Daoy (cell line): ENCODE measurements around the gene RSRC2. TPM values are rescaled to one million over a fixed set of nuclear protein-coding genes. Genes with fewer than 3 reads are reported as not detected.
"Not testable (repeated sequence)": the region's sequence is repeated elsewhere in the genome, so short reads cannot be mapped to it uniquely, and the experiment has no call there.

Experiments used
- DNase-seq: peaks from one replicate; pipeline ENCODE4 v3.0.0-alpha.2; 2015; ENCODE audit warnings: low read depth
- total RNA-seq: library from RNA; depleted of rRNA; stranded (reverse); fragments of >200 nt; shearing (Covaris generic); gene quantifications from 2 replicates; pipeline ENCODE4 v1.2.3, GENCODE V29; 2014

Gene RSRC2
- total RNA-seq, 1 experiment from 2014 or later = 58.7 TPM

DNA sequence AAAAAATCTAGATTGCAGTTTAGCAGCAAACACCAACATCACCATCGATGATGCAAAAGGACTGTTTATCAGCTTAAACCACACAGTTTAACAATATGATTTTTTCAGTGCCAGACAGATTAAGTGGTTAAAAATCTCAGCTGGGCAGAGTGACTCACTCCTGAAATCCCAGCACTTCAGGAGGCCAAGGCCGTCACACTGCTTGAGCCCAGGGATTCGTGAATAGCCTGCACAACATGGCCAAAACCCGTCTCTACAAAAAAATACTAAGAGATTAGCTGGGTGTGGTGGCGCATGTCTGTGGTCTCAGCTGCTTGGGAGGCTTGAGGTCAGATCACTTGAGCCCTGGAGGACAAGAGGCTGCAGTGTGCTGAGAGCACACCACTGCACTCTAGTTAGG lies 8.9 kb downstream of the RSRC2 start:
- peak; percentile 92 for DNase-seq

DNA sequence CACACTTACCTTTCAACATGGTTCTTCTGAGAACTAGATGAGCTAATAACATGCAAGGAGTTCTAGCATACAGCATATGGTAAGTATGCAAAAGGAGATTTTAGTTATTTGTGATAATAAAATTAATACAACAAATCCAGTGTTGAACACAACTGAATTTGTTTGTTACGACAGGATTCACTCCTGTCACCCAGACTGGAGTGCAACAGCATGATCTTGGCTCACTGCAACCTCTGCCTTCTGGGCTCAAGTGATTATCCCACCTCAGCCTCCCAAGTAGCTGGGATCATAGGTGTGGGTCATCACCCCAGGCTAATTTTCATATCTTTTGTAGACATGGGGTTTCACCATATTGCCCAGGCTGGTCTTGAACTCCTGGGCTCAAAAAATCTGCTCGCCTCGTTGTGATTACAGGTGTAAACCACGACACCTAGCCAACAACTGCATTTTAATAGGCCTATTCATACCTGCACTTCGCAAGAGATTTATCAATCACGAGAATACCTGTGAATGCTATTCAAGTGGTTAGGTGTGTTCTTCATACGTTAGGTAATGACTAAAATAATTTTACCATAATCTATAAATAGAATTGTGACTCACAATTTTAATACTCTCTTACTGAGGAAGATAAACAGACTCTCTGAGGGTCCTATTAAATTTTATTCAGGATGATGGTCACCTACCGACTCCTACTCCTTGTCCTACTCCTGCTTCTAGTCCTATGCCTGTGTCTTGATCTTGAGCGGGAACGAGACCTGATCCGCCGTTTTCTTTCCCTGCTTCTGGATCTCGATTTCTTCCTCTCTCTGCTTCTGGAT lies 10.0 kb downstream of the RSRC2 start:
- no peak for DNase-seq

DNA sequence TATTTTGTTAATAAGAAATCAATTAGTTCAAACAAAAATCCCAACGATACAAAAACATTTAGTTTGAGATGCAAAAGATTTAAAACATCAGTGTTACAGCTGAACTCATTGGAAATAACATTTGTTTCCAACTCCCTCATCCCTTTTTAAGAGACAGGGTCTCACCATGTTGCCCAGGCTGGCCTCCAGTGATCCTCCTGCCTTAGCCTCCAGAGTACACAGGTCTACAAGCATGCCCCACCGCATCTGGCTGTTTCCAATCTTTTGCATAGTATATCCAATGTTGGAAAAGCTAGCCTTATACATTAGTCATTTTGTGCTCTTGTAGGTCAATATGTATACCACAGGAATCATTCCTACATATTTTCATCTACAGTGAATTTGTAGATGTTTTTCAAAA lies 11.5 kb downstream of the RSRC2 start:
- DNase-seq = no peak

DNA sequence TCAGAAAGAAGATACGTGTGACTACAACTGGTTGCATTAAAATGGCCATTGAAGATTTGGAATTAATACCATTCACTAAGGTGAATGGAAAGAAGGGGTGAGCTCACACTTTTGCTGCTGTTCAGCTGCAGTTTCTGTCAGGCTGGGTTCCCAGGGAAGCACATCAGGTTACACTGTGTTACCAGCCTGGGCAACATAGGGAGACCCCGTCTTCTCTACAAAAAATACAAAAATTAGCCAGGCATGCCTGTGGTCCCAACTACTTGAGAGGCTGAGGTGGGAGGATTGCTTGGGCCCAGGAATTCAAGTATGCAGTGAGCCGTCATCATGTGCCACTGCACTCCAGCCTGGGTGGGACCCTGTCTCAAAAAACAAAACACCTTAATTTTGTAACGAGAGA lies 13.1 kb downstream of the RSRC2 start:
- no peak for DNase-seq

DNA sequence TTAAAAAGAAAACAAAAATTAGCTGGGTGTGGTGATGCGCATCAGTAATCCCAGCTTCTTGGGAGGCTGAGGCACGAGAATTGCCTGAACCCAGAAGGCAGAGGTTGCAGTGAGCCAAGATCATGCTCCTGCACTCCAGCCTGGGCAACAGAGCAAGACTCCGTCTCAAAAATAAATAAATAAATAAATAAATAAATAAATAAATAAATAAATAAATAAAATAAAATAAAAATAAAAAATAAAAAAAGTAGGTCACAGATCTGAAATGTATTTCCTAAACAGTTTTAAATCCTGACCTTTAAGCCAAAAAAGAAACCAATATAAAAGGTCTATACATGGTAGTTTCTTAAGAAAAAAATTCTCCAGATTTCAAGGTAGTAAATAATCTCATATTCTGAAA lies 13.7 kb downstream of the RSRC2 start:
- not testable (repeated sequence) for DNase-seq

DNA sequence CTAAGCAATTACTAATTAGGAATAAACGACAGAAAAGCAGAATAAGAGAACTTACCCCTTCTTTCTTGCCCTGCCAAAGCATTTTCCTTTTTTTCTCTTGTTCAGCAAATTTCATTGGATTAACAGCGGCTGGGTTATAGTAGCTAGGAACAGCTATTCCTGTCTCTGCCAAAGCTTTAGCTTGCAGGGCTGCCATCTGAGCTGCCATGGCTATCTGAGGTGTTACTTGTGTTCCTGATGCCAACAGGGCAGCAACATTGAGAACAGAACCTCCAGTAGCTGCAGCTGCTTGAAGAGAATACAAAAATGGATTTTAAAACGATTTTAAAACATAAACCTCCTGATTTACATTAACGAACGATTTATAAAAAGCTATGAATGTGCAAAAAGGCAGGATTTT lies 18.6 kb downstream of the RSRC2 start:
- no peak for DNase-seq

DNA sequence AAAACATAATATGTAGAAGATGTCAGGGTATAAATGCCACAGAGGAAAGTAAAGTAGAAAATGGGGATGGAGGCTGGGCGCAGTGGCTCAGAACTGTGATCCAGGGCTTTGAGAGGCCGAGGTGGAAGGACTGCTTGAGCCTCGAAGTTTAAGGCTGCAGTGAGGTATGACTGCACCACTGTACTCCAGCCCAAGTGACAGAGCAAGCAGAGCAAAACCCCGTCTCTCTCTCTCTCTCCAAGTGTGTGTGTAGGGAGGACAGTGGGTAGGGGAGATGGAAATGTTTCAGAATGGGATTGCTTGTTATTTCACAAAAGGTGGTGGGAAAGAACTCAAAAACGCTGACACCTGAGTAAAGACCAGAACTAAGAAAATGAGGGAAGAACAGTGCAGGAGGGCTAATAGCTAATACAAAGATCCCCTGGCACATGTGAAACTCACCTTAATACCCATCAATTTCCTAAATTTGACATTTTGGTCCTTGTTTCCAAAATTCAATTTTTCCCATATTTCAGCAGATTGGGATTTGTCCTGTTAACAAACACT lies 20.3 kb downstream of the RSRC2 start:
- DNase-seq = no peak

DNA sequence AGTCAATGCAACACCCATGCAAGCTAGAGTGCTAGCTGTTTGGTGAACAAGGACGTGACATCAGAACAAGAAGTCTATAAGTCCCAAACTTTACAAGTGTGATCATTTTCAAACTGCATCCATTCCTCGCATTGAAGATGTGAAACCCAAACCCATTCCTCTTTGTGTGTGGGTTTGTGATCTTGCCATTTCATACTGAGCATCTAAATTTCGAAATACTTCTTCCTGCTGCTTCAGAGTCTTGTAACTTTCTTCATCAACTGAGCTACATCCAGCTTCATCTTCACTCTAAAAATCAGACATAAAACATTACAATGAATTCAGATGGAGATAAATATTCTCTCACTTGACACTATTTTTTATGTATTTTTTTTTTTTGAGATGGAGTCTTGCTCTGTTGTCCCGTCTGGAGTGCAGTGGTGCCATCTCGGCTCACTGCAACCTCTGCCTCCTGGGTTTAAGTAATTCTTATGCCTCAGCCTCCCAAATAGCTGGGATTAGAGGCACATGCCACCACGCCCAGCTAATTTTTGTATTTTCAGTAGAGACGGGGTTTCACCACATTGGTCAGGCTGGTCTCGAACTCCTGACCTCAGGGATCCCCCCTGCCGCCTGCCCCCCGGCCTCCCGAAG lies 21.2 kb downstream of the RSRC2 start:
- no peak for DNase-seq

DNA sequence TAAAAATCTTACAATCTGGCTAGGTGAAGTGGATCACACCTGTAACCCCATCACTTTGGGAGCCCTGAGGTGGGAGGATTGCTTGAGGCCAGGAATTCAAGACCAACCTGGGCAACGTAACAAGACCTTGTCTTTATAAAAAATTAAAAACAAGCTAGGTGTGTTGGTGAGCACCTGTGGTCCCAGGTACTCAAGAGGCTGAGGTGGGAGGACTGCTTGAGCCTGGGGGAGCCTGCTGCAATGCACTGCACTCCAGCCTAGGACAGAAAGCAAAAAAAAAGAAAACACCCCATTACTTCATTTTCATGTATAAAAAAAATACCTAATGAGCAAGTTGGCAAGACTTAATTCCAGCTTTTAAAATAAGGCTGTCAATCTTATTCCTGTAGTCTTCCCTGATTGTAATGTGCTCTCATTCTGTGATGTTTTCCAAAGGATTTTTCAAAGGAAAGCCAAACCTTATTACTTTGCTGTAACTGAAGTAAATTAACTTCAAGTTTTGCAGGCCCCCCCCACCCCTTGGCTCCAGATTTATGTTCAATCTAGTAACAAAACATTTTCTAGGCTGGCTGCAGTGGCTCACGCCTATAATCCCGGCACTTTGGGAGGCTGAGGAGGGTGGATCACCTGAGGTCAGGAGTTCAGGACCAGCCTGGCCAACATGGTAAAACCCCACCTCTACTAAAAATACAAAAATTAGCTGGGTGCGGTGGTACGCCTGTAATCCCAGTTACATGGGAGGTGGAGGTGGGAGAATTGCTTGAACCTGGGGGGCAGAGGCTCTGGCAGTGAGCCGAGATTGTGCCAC lies 22.7 kb downstream of the RSRC2 start:
- no peak for DNase-seq

DNA sequence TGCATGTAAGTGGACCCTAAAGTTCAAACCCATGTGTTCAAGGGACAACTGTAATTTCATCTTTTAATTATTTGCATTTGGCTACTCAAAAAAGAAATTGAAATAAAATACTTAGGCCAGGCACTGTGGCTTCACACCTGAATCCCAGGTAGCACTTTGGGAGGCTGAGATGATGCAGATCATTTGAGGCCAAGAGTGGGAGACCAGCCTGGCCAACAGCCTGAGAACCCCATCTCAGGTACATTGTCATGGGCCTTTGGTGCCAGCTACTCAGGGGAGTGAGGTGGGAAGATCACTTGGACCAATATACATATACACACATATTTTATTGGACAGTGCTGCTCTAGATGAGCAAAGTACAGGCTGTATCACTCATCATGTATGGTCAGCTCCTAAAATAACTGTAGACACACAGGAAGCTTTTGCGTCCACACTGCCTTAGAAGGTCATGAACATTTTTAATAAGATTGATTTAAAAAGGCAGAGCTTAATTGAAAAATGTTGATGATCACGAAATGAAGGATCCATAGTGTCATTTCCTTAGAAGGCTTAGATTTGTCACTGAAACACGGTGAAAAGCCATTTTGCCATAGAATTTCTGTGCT lies 23.5 kb downstream of the RSRC2 start:
- no peak for DNase-seq

DNA sequence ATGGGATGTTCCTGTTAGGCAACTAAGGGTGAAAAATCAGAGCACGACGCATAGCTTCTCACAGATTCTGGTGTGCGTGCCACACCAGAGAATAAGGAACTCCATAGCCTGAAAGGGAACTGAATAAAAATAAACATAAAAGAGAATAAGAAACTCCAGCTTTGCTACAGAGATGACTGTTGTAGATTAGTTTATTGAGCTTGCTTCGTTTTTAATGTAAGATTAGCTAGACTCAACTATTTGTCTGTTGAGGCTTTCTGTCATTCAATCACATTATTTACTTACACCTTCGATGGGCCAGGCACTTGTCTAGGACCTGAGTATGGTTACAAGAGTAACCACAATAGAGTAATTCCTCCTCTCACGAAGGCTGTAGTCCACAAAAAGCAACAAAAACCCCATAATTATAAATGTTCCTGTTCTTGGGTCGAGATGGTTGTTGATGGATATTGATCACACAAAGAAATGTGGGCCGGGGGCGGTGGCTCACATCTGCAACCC lies 25.2 kb downstream of the RSRC2 start:
- DNase-seq = no peak

DNA sequence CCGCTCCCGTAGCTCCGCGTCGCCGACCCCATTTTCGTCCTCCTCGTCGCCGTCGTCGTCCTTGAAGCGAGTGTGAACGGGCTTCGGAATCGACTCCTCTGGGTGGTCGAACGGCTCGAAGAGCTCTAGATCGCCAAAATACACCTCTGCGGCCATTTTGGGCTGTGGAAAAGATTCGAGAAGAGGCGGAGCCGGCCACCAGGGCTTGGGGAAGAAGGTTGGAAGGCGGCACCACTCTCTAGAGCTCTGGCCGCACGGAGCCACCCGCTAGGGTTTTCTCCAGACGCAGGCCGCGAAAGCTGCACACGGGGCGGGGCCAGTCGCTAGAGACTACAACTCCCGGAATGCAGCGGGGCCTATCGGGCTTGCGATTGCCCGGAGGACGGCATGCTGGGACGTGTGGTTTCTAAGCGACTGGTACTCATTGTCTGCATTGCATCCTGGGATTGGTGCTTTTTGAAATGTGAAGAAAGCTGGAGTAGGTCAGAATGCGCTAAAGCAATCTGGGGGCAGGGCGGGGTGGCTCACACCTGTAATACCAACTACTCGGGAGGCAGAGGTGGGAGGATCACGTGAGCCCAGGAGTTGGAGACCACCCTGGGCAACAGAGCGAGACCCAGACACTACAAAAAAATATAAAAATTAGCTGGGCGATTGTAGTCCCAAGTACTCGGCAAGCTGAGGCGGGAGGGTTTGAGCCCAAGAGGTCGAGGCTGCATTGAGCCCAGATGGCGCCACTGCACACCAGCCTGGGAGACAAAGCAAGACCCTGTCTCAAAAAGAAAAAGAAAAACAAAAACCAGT lies 25.8 kb downstream of the RSRC2 start, which contains the start of gene ZCCHC8:
ZCCHC8 (minus strand) TSS at position 248 of the 804 bp plus-strand sequence; CDS start at position 156, 92 bp downstream.
- peak; percentile 99 for DNase-seq

DNA sequence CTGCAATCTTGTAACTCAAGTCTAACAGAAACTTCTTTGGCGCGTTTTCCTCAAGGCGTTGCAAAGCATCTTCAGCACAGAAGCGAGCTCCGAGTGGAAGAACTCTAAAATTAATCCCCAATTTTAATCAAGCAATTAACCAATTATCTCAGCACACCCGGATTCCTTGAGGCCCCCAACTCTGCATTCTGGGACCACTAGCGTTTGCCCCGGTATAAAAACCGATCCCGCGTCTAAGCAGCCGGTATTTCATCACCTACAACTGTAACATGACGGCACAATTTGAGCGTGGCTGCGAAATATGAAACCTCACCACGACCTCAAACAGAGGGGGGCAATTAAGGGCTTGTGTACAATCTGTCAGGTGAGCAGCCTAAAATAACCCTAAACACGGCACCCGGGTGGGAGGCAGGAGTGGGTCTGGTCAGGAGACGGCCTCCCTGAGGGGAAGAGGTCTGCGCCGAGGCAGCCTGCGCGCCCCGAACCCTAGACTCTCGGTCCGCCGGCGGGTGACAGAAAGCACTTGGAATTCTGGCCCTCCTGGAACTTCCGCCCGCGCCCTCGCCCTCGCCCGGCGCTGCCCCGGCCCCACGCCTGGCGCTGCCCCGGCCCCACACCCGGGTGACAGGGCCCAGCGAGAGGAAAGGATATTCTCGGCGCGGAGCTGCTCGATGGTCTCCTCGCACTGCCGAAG lies 26.6 kb downstream of the RSRC2 start:
- DNase-seq = peak; percentile 63

DNA sequence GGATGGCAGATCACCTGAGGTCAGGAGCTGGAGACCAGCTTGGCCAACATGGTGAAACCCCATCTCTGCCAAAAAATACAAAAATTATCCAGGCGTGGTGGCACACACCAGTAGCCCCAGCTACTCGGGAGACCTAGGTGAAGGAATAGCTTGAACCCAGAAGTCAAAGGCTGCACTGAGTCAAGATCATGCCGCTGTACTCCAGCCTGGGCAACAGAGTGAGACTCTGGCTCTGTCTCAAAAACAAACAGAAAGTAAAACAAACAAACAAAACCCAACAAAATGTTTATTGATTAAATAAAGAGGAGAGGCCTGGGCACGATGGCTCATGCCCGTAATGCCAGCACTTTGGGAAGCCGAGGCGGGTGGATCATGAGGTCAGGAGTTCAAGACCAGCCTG lies 31.5 kb downstream of the RSRC2 start:
- DNase-seq = no peak

DNA sequence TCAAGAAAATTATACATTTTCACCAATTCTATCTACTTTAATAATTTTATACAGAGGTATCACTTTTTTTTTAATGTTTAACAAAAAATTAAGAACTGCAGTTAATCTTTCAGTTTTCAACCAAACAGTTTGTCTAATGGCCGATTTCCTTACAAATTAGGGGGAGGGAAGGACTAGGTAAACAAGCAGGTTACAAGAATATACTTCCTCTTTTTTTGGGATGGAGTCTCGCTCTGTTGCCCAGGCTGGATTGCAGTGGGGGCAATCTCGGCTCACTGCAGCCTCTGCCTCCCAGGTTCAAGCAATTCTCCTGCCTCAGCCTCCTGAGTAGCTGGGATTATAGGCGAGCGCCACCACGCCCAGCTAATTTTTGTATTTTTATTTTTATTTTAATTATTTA lies 33.5 kb downstream of the RSRC2 start:
- not testable (repeated sequence) for DNase-seq

DNA sequence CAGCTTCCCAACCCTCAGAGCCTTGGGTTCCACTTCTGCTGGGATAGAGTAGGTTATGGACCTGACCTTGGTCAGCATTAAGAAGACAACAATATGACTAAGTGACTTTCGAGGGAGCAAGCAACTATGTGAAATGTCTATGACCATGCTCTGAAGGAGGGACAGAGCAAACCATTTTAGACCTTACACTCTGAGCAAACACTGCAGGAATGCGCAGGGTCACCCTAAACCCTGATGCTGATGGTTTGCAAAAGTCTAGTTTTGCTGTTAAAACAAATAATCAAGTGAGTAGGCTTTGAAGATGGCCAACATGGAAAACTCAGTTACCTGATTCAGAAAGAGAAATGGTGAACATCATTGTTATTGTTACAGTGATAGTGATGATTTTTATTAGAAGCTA lies 34.7 kb downstream of the RSRC2 start:
- no peak for DNase-seq

DNA sequence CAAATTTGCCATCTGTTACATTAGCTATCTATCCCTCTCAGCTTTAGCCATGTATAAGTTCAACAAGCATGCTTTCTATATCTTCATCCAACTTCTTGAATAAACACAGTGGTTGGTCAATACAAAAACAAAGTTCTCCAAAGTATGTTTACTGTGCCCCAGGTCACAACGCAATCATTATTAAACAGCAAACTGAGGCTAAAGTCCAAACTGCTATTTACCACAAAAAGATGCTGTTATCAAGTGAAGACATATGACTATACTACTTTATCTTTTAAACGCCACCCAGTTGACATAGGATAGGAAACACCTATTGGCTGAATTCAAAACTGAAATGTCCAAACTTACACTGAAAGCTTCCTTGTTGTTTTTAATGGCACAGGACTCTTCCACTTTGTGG lies 37.7 kb downstream of the RSRC2 start:
- no peak for DNase-seq

DNA sequence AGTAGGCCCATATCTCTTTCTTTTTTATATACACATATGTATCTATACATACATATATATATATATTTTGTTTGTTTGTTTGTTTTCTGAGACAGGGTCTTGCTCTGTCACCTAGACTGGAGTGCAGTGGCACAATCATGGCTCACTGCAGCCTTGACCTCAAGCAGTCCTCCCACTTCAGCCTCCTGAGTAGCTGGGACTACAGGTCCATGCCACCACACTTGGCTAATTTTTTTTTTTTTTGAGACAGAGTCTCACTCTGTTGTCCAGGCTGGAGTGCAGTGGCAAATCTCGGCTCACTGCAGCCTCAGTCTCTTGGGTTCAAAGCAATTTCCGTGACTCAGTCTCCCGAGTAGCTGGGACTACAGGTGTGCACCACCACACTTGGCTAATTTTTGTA lies 38.9 kb downstream of the RSRC2 start:
- DNase-seq = not testable (repeated sequence)

DNA sequence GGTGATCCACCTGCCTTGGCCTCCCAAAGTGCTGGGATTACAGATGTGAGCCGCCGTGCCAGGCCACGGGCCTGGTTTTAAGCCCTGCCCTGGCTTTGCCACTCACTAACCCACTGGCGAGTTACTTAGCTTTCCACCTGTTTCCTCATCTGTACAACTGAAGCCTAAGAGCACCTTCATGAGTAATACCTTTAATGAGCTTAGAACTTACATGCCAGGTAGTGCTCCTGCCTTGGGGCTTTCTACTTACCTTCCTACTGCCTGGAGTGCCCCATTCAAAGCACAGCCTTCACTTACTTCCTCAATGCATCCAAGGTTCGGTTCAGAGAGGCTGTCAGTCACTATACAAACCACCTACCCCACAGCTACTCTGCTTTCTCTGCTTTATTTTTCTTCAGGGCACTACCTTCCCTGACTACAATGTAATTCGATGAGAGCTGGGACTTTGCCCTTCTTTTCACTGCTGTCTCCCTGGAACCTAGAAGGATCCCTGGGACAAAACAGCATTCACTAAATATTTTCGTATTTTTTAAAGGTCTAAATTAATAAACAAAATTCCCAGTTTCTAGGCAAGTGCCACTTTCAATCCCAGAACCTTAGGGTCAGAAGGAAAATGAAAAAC lies 39.8 kb downstream of the RSRC2 start:
- DNase-seq = no peak

DNA sequence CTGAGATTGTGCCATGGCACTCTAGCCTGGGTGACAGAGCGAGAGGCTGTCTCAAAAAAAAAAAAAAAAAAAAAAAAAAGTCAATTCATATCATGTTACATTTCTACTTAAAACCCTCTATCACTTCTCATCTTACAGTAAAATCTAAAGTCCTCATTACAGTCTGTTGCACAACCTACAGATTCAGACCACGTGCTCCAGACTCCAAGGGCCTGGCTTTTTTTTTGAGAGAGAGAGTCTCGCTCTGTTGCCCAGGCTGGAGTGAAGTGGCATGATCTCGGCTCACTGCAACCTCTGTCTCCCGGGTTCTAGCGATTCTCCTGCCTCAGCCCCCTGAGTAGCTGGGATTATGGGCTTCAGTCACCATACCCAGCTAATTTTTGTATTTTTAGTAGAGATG lies 40.4 kb downstream of the RSRC2 start:
- not testable (repeated sequence) for DNase-seq
